Stimulated activated CD4-positive, alpha-beta T cell treated with anti-CD3 and anti-CD28 coated beads, TNF-alpha, amount 100 ng/mL, for 24 hours (primary cell): ENCODE data around the gene NPB.

Experiments used
- DNase-seq, 3 experiments: peaks; one replicate each; pipeline ENCODE4 v3.0.0-alpha.2; 2020; ENCODE audit warnings: low read depth in 3 of 3

The NPB gene

DNA sequence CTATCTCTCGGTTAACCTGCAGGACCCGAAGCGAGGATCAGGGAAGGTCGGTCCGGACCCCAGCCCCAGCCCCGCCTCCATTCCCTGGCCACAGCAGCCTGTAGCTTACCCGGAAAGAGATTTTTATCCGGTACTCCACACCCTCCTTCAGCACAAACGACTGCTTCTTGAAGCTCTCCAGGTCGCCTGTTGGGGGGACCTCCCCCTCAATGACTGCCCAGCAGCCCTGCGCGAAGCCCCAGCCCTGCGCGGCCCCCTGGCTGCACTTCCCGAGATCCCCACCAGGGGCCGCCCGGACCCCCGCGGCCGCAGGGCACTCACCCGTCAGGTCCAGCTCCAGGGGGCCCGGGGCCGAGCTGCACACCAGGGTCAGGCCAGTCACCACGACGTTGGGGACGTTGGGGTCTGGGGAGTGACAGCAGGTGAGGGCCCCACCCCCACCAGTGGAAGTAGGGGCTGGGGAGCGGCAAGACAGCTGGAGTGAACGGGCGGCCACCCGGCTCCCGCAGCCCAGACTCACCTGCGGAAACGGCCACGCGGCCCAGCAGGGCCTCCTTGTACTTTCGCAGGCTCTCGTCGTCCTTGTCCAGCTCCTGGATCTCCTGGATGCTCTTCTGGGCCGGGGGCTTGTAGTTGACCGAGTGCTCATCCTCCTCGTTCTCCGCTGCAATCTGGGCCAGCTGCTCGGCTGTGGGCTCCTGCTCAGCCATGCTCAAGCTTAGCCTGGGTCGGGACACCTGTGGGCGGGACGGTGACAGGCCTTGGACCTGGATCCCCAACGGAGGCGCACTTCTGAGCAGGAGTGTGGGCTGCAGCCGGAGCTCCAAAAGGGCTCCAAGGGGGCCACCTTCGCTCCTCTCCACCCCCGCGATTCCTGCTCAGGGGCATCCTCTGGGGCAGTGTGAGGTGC, 32.6 kb upstream of the NPB start:
- peak in 1 of 3 experiments; percentile 40 for DNase-seq

DNA sequence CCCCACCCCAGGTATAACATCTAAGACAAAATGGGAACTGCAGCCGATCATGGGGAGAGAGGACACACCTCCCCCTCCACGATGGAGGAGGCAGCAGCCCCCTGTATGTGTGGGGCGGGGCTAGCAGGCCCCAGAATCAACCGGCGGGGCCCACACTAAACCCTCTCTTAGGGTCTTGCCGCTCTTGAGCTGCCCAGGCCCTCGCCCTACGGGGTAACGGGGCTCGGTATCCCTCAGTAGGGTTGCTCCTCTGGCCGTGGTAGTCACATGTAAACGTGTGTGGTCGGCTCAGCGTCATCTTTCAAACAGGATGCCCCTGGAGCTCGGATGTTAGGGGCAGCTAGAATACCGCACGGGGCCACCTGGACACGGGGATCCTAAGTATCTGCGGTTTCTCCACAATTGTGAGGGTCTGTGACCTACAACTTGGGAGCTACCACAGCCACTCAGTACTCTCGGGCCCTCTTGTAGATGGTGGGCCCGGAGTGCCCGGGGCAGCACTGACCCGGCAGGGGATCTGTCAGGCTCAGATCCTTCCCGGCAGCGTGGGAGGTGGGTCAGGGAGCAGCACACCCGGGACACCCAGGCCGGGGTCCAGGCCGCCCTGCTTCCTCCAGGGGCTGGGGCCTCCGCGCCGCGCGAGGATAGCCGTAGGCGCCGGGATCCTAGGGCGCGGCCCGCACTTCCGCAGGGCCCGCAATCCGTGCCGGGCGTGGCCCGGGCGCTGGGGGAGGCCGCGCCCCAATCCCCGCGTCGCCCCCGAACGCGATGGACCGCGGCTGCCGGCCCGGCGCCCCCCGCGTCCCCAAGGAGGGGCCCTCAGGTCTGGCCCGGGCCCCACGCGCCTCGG, 31.7 kb upstream of the NPB start:
- DNase-seq, result peak in 1 of 3 experiments; percentile 37

- DNase-seq, result no peak
Measured at GRCh38 chr17:81870981-81871386, 31.1 kb upstream of the NPB start, which contains the start of gene ARHGDIA. ARHGDIA (minus strand) TSS chr17:81871337; CDS start chr17:81869930, 1,407 bp downstream.

- peak; percentile 90 to 96 (median 93) for DNase-seq
Measured at GRCh38 chr17:81871387-81872230, 30.4 kb upstream of the NPB start.

- no peak for DNase-seq
Measured at GRCh38 chr17:81877569-81877968, 24.5 kb upstream of the NPB start.

- no peak for DNase-seq
Measured at GRCh38 chr17:81878294-81878693, 23.7 kb upstream of the NPB start.

- DNase-seq, result no peak
Measured at GRCh38 chr17:81879121-81879520, 22.9 kb upstream of the NPB start.

- no peak for DNase-seq
Measured at GRCh38 chr17:81884520-81884919, 17.5 kb upstream of the NPB start.

DNA sequence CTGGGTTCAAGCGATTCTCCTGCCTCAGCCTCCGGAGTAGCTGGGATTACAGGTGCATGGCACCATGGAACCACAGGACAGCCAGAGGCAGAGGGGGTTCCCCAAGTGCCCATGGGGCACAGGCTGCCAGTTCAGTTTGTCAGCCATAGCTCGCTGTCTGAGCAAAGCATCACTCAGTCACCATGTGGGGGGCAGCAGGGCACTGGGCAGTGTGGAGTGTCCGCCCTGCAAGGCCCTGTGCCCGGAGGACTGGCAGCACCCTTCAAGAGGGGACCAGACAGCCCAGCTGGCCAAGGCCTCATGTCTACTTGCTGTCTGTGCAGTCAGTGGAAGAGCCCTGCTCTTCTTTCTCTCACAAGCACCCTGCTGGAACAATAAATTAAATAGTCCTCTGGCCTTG, 17.1 kb upstream of the NPB start:
- DNase-seq, result no peak

DNA sequence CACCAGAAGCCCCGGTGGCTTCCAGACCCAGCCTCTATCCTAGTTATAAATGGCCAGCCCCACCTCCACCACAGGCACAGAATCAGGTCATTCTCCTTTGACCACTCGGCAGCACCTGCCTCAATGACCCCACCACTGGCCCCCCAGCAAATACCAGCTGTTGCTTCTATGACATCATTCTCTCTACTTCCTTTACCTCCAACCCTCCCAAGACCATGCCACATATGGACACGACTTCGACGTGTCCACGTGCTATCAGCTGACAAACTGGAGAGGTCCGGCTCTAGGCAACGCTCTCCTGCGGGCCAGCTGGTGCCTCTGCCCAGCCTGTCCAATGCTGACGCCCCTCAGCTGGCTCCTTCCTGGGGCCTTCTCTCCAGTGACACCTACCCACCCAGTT, 16.6 kb upstream of the NPB start:
- DNase-seq, result no peak

DNA sequence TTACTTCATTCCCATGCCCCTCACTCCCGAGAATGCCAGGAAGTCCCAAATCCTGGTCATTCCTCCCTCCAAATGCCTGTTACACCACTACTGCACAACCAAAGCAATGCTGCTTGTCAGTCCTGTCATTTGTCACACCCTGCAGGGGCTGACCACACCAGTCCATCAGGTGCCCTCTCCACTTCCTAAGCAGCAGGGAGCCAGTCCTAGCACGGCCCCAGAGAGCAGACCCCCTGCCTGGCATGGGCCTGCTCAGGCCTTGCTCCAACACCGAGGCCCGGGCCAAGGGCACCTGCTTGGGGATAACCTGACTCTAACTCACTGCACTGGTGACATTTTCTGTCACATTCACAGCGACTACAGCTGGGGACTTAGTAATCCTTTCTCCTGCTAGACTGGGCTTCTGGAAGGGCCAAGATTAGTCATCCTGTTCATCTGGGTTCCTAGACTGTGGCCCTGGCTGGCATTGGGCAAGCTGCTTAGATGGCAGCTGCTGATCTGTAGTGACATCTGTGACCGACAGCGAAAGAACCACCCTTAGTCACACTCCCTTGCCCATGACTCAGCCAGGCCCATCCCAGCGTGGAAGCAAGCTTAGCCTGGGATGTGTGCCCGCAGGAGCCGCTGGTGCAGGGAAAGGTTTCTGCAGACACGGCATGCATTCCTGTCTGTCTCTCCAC, 16.0 kb upstream of the NPB start:
- no peak for DNase-seq

DNA sequence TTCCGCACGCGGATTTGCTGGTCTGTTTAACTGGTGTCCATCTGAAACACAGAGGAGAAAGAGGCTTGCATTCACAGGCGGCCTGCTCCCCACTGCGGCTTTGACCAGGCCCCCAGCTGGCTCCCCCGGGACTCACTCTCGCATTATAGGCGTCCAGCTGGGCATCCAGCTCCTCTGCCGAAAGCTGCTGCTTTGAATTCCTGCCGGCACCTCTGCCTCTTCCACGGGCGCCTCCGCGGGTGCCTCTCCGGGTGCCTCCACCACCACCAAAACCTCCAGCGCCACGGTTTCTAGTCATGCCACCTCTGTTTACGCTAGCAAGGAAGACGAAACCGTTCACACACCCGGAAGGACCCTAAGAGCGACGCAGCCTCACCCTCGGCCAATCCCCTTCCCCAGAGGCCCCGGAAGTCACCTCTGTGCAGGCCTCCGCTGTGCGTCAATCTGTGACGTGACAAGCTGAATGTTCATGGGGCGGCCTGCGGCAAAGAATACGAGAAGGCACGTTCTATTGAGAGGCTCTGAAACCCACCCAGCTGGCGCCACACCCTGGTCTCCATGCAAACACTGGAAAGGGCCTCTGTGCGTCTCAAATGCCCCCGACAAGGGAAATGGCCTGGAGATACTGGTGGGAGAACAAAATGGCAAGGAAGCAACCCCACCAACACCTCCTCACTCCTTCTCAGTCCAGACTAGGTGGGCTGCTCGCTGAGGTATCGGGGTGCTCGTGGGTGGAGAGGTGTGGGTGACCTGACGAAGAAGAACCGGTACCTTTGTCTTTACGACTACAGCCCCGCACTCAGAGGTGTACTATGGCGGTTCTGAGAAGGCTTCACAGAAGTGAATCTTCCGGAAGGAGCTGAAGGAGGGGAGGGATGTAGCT, 13.7 kb upstream of the NPB start:
- no peak for DNase-seq

- DNase-seq, result no peak
Measured at GRCh38 chr17:81888988-81889595, 12.9 kb upstream of the NPB start.

GRCh38 chr17:81889602-81890001, 12.4 kb upstream of the NPB start:
- DNase-seq, result no peak

DNA sequence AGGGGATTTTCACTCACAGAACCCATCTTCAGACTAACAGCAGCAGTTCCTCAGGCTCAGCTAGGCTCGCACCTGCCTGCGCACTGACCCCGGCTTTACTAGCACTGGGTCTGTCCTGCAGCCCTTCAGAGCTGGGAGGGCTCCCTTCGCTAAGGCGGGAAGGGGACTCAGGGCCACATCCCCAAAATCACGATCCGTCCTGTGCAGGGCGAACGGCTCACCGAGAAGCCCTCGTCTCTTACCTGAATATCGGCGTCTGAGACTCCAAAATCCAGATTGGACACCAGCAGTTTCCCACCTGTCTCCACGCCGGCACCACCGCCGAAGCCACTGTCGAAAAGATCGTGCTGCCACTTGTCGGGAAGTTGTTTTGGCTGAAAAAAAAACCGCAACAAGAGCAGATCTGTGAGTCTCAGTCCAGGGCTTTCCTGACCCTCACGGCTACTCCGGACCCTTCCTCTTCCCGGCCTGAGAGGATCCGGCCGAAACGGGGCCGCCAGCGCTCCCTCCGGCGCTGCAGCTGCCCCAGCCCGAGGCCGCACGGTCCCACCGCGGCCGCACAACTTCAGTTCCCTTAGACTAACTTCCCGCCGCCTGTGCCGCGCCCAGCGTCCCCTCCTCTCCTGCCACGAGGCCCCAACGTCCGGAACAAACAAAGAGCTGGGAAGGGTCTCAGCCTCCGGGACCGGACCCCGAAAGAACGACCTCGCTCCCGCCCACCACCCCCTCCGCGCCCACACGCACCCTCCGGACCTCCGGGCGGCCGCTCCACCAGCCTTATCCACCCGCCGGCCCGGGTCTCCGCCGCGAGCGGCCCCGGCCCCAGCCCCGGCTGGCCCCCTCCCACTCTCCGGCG, 11.4 kb upstream of the NPB start:
- no peak for DNase-seq

GRCh38 chr17:81891303-81891552, 10.8 kb upstream of the NPB start:
- DNase-seq, result no peak

DNA sequence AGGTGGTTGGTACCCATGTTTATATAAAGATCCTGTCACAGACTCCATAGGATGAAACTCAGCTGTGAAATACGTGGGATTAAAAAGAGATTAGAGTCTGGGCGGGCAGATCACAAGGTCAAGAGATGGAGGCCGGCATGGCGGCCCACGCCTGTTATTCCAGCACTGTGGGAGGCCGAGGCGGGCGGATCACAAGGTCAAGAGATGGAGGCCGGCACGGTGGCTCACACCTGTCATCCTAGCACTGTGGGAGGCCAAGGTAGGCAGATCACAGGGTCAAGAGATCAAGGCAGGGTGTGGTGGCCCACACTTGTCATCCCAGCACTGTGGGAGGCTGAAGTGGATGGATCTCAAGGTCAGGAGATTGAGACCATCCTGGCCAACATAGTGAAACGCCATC, 6.6 kb upstream of the NPB start:
- DNase-seq, result no peak

DNA sequence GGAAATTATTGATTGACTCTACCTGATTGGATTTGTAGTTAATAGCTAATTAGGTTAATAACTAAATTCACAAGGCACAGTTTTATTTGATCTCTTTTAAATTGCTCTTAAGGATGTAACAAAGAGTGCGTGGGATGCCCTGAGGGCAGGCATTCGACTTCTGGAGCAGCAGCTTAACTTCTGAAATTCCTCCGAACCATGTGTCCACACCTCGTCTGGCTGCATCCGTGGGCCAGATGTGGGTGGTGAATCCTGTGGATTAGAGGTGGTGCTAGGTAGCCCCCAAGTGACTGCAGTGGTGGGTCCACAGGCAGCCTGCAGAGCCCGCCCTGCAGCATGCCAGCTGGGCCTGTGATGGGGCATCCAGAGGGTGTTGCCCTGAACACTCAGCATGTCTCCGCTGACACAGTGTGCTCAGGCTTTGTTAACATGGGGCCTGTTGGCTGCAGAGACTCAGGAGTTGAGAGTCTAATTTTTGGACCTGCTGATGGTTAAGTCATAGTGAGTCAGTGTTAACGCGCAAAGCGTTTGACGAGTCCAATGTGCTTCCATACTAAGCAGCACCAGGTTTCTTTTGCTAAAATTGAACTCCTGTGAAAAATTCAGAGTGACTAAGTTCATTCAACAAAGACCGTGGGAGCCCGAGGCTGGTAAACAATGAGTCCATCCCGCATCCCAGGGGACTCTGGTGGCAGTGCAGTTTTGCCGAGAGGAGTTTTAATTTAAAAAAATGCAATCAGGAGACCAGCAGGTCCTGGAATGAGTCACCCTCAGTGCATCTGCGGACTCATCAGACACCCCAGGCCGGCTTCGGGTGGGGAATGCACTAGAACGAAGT, 3.8 kb upstream of the NPB start:
- no peak for DNase-seq
